PC-9 (cell line): ENCODE results near the gene SP110. TPM values are rescaled to one million over a fixed set of nuclear protein-coding genes. Genes with fewer than 3 reads are reported as not detected.

Source experiments
- BruUV-seq: library from RNA; stranded (reverse); fragments of 400-500 nt; replicated peaks from 2 replicates; lab custom pipeline; 2021; lab: Mats Ljungman, UMichigan
- CTCF ChIA-PET: fragments of 300-600 bp; sonication (Branson Sonifier 250); formaldehyde crosslinking; loops from one replicate; lab custom pipeline; 2022; ENCODE audit warnings: antibody characterized with exemption; lab: Charles Lee
- POLR2A ChIA-PET: fragments of 300-600 bp; sonication (Branson Sonifier 250); formaldehyde crosslinking; loops from one replicate; lab custom pipeline; 2022; ENCODE audit warnings: antibody characterized with exemption; ENCODE audit not compliant: unreplicated experiment; lab: Charles Lee
- DNase-seq, 2 experiments: peaks; one replicate each; pipeline versions ENCODE4 v3.0.0 to v3.0.0-alpha.2; 2015 to 2022; ENCODE audit warnings: mixed read lengths in 1 of 2
- H2AFZ ChIP-seq: fragments of 200-600 bp; sonication (generic); 2 replicates; pipeline ENCODE4 v1.8.1; 2017; ENCODE audit warnings: antibody characterized with exemption
- H3F3A ChIP-seq: fragments of 200-600 bp; sonication (generic); 2 replicates; pipeline ENCODE4 v1.8.1; 2017; ENCODE audit warnings: antibody characterized with exemption, mild to moderate bottlenecking, low read depth; ENCODE audit not compliant: insufficient read depth
- H3K27ac ChIP-seq: fragments of 200-600 bp; sonication (generic); 2 replicates; pipeline ENCODE4 v1.6.1; 2016; ENCODE audit warnings: mixed run types
- H3K27me3 ChIP-seq: fragments of 200-600 bp; sonication (generic); 2 replicates; pipeline ENCODE4 v1.6.1; 2016; ENCODE audit warnings: low read depth, mixed run types; ENCODE audit not compliant: insufficient read depth
- H3K36me3 ChIP-seq: fragments of 200-600 bp; sonication (generic); 2 replicates; pipeline ENCODE4 v1.6.1; 2016; ENCODE audit warnings: low read depth, mixed run types
- H3K4me1 ChIP-seq: fragments of 200-600 bp; sonication (generic); replicated peaks from 2 replicates; pipeline ENCODE4 v1.6.1; 2016; ENCODE audit warnings: mixed run types; ENCODE audit not compliant: insufficient read depth
- H3K4me2 ChIP-seq: fragments of 200-600 bp; sonication (generic); 2 replicates; pipeline ENCODE4 v1.6.1; 2017; ENCODE audit warnings: mixed run types
- H3K4me3 ChIP-seq: fragments of 200-600 bp; sonication (generic); 2 replicates; pipeline ENCODE4 v1.6.1; 2016; ENCODE audit warnings: mixed run types
- H3K79me2 ChIP-seq: fragments of 200-600 bp; sonication (generic); 2 replicates; pipeline ENCODE4 v1.6.1; 2017; ENCODE audit warnings: low read depth, mixed run types
- H3K9me2 ChIP-seq: fragments of 200-600 bp; sonication (generic); 2 replicates; pipeline ENCODE4 v1.8.1; 2017; ENCODE audit warnings: mild to moderate bottlenecking; ENCODE audit not compliant: insufficient read depth
- H3K9me3 ChIP-seq: fragments of 200-600 bp; sonication (generic); 2 replicates; pipeline ENCODE4 v1.8.1; 2016; ENCODE audit warnings: low read depth; ENCODE audit not compliant: insufficient read depth
- H4K20me1 ChIP-seq: fragments of 200-600 bp; sonication (generic); 2 replicates; pipeline ENCODE4 v1.8.1; 2017; ENCODE audit not compliant: insufficient read depth
- CTCF ChIP-seq: fragments of 200-600 bp; sonication (generic); conservative IDR thresholded peaks from 2 replicates; pipeline ENCODE4 v1.6.1; 2017; ENCODE audit warnings: mixed run types, antibody characterized with exemption, mild to moderate bottlenecking, moderate library complexity
- EZH2 ChIP-seq: fragments of 200-600 bp; sonication (generic); IDR thresholded peaks from 2 replicates; pipeline ENCODE4 v1.8.0; 2017; ENCODE audit warnings: antibody characterized with exemption, low read depth
- intact Hi-C: fragments of 100-400 bp; cut with micrococcal nuclease; formaldehyde crosslinking; loops from one replicate; pipeline ENCODE4 v1.10.0; 2022; ENCODE audit not compliant: unreplicated experiment
- total RNA-seq: library from RNA; stranded (reverse); gene quantifications from 2 replicates; pipeline ENCODE4 v1.2.3, GENCODE V29; 2021

Gene SP110
- total RNA-seq, 1 experiment from 2014 or later, result 10.5 TPM

DNA sequence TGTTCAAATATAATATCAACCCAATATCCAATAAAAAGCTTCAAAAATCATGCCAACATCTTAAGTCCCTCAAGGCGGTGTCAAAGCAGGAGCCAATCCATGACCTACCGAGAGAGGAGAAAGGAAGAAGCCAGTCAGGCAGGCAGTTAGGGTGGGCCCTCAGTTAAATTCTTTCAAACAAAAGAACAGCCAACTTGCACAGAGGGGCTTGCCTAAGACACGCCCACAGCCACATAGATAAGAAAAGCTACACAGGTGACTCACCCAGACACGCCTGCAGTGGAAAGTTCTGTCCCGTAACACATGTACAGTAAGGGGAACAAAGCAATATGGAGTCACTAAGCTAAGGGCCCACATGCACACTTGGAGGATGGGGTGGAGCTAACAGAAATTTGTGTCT lies 61.3 kb downstream of the SP110 start:
- Histone ChIP-seq H3F3A (peaks cover 6% of the 10 kb centered on the region; the same call in 1 of the 2 replicates), H3K36me3 (no peaks in the 10 kb centered on the region), H3K27me3 (no peaks in the 10 kb centered on the region), H3K4me2 (no peak overlapping the region), H2AFZ (no peak overlapping the region), H3K4me3 (no peak overlapping the region), H3K9me3 (no peaks in the 10 kb centered on the region), H3K27ac (no peak overlapping the region), H3K79me2 (no peaks in the 10 kb centered on the region), H3K4me1 (no peaks in the 10 kb centered on the region), H3K9me2 (no peaks in the 10 kb centered on the region), H4K20me1 (no peaks in the 10 kb centered on the region)
- TF ChIP-seq EZH2, result no peak
- no peak for TF ChIP-seq CTCF
- CTCF ChIA-PET, result interaction anchor here (1.6 kb wide), 1 partner anchor 150 kb away, joined by 4 read pairs; no protein-coding TSS in a partner anchor
- no peak for DNase-seq
- BruUV-seq, result no TSS peak
- POLR2A ChIA-PET, result no interaction called here
- intact Hi-C loops, result no loop called here

- TF ChIP-seq EZH2 (no peak), CTCF (no peak)
- no TSS peak for BruUV-seq
- intact Hi-C loops, result no loop called here
- Histone ChIP-seq H3K79me2 (no peaks in the 10 kb centered on the region), H3K9me2 (no peaks in the 10 kb centered on the region), H3K27me3 (no peaks in the 10 kb centered on the region), H3K36me3 (no peaks in the 10 kb centered on the region), H2AFZ (no peak overlapping the region), H3K4me2 (no peak overlapping the region), H3K27ac (no peak overlapping the region), H3K9me3 (no peaks in the 10 kb centered on the region; the same call in 1 of the 2 replicates), H3K4me3 (no peak overlapping the region), H3F3A (peaks cover 6% of the 10 kb centered on the region; the same call in 1 of the 2 replicates), H3K4me1 (no peaks in the 10 kb centered on the region), H4K20me1 (no peaks in the 10 kb centered on the region)
- ChIA-PET CTCF (no interaction called here), POLR2A (no interaction called here)
- DNase-seq, result no peak
Measured at GRCh38 chr2:230156782-230157699, 62.7 kb downstream of the SP110 start.

DNA sequence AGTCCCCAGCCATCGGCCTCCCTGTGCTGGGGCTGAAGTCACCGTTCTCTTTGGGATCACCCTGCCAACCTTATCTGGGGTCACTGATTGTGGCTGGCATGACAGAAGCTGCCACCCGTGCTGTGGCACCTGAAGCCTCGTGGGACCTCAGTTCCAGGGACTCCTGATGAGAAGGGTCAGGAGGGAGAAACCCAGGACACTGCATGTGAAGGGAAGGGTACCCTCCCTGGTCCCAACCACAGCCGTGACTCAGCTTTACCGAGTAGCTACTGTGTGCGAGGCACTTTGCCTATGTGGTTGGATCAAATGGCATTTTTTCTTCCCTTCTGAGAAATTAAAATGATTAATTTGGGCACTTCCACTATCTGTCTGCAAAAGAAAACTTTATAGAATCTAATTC lies 64.4 kb downstream of the SP110 start:
- H4K20me1 ChIP-seq, result no peaks in the 10 kb centered on the region
- CTCF ChIA-PET, result interaction anchor here (0.6 kb wide), 1 partner anchor 22 kb away, joined by 4 read pairs; no protein-coding TSS in a partner anchor
- H3K27me3 ChIP-seq, result no peaks in the 10 kb centered on the region
- TF ChIP-seq CTCF (no peak), EZH2 (no peak)
- H3K27ac ChIP-seq, result no peak overlapping the region
- no peaks in the 10 kb centered on the region for H3K4me1 ChIP-seq
- no peaks in the 10 kb centered on the region for H3K79me2 ChIP-seq
- BruUV-seq, result no TSS peak
- H3K9me2 ChIP-seq, result no peaks in the 10 kb centered on the region
- DNase-seq, result no peak
- H3F3A ChIP-seq, result peaks cover 6% of the 10 kb centered on the region; the same call in 1 of the 2 replicates
- no peak overlapping the region for H2AFZ ChIP-seq
- no peak overlapping the region for H3K4me2 ChIP-seq
- intact Hi-C loops, result no loop called here
- POLR2A ChIA-PET, result no interaction called here
- no peaks in the 10 kb centered on the region for H3K36me3 ChIP-seq
- no peaks in the 10 kb centered on the region; the same call in 1 of the 2 replicates for H3K9me3 ChIP-seq
- H3K4me3 ChIP-seq, result no peak overlapping the region
